HTR-8/SVneo (cell line): ENCODE measurements around the gene VSIG2.
A peak's percentile ranks its signal among the peaks of the same experiment; 100 is the strongest.
"Not testable (repeated sequence)": the region's sequence is repeated elsewhere in the genome, so short reads cannot be mapped to it uniquely, and the experiment has no call there.

Experiments used
- DNase-seq: peaks from one replicate; pipeline ENCODE4 v3.0.0; 2011; ENCODE audit warnings: low spot score, mixed read lengths; ENCODE audit not compliant: insufficient read length
- FAIRE-seq: peaks from 2 replicates; lab custom pipeline; 2011; peaks lifted over from hg19 to GRCh38; lab: Jason Lieb, UNC

VSIG2 gene, protein sequence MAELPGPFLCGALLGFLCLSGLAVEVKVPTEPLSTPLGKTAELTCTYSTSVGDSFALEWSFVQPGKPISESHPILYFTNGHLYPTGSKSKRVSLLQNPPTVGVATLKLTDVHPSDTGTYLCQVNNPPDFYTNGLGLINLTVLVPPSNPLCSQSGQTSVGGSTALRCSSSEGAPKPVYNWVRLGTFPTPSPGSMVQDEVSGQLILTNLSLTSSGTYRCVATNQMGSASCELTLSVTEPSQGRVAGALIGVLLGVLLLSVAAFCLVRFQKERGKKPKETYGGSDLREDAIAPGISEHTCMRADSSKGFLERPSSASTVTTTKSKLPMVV

DNA sequence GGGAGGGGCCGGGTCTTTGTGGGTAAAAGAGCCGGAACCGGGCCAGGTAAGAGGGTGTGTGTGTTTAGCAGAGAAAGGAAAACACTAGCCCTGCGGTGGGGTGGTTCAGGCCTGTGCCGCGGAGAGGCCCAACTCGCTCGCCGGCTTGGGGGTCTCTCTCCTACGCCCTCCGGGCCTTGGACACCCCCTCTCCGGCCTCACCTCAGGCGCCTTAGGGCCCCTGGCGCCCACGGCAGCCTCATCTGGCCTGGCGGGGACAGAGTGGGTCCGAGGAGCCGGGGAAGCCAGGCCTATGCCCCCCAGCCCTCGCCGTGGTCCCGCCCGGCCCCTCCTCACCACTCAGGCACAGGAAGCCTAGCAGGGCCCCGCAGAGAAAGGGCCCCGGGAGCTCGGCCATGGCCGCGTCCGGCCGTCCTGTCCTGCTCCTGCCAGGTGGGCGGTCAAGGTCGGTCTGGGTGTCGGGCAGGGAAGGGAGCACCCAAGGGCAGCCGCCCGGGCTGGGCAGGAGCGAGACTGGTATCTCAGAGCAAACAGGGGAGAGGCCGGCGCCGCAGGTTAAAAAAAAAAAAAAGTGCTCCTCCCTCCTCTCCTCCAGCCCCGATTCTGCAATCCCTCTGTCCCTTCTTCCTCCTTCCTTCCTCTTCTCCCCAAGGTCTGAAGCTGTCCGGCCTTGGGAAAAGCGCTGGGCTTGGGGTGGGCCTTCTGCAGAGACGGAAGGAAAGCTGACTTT lies at the start of gene VSIG2:
VSIG2 (minus strand) TSS at position 515 of the 730 bp plus-strand sequence; CDS start at position 397, 118 bp downstream.
- DNase-seq (no peak), FAIRE-seq (no peak)

DNA sequence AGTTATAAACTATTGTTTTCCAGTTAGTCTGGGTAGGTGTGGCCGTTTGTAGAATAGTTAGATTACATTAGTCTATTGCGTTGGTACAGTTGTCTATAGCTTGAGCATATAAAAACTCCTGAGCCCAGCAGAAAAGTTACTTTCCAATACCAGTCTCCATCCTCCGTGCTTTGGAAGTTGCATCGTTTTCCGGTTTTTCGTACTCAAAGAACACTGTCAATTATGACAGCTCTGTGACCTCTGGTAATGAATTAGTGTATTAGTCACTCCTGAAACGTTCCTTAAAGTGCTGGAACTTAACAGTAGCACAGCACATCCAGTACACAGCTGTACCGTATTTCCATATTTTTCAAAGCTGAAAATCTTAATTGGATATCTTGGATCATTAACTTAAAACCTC lies 49.0 kb upstream of the VSIG2 start:
- no peak for FAIRE-seq
- no peak for DNase-seq

DNA sequence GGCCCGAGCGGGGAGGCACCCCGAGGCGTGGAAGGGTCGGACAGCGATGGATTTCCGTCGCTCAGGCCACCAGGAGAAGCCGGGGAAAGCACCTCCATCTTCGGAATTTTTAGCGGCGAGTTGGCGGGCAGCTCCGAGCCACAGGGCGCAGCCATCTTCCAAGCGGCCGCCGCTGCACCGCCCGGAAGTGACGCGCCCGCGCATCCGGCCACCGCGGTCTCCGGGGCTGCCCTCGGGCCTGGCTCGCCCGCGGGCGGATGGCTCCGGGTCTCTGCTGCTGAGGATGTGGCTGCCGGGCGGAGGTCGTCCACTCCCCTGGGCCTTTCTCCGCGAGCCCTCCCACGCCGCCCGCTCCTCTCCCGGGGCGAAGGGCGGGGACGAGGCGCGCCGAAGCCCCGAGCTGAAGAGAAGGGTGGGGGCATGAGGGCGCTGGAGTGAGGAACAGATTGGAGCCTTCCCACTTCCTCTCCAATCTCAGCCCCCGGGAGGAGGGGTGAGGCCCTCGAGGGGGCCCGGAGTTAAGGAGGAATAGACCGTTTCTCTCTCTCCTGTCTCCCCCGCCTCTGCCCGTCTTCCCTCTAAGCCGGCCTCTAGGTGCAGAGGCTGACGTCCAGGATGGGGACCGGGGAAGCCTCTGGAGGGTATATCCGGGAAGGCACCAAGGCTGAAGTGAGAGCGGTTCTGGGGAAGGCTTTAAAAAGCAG lies 48.3 kb upstream of the VSIG2 start, which contains the start of gene MSANTD2:
MSANTD2 (minus strand) TSS at position 181 of the 704 bp plus-strand sequence; CDS start at position 155, 26 bp downstream.
- peak; percentile 73 for DNase-seq
- FAIRE-seq, result no peak

DNA sequence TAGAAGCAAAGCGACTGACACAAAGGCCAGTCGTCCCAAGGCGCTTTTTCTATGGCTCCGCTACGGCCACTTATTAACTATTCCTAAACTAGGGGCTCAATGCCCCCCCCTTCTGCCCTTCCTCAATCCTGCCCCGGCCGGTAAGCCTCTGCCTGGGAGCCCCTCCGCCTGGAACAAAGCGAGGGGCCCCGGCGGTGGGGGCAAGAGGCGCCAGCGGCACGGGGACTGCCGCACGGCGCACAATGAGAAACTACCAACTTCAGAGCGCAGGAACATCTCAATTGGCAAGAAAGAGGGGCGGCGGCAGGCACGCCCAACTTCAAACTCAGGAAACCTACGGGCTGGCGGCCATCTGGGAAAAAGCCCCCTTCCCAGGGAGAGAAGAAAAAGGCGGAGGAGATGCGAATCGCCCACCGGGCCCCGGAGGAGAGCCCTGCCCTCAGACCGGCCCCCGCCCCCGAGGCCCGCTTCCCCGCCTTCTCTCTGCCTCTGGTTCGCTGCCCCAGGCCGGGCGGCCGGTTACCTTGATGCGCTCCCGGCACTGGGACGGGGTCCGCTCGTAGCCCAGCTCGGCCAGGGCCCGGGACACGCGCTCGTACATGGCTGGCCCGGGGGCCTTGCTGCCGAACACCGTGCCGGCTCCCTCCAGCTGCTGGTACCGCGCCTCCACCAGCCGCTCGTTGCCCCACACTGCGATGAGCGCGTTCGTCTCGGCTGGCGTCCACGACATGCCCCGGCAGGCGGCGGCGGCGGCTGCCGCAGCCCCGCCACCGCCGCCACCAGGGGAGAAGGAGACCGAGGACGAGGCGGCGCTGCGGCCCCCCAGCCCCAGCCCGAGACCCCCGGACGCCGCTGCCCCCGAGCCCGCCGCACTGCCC lies 47.5 kb upstream of the VSIG2 start:
- DNase-seq (no peak), FAIRE-seq (no peak)

DNA sequence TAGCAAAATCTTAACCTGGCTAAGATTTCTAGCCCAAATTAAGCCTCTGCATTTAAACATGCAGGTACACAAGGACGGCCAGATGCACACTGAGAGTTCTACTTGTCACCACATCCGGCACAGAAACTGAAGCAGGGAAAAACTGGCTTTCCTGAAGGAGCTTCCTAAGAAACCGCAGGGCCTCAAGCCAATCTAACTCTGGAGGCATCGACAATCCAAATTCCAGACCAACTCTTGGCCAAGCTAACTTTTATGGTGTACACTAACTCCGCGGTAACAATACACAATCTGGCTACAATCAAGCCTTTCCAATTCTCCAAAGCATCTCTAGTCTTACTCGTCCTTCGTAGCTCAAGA lies 46.9 kb upstream of the VSIG2 start:
- FAIRE-seq, result no peak
- no peak for DNase-seq

- DNase-seq (no peak), FAIRE-seq (no peak)
Observed at GRCh38 chr11:124796312-124796711, 44.3 kb upstream of the VSIG2 start.

DNA sequence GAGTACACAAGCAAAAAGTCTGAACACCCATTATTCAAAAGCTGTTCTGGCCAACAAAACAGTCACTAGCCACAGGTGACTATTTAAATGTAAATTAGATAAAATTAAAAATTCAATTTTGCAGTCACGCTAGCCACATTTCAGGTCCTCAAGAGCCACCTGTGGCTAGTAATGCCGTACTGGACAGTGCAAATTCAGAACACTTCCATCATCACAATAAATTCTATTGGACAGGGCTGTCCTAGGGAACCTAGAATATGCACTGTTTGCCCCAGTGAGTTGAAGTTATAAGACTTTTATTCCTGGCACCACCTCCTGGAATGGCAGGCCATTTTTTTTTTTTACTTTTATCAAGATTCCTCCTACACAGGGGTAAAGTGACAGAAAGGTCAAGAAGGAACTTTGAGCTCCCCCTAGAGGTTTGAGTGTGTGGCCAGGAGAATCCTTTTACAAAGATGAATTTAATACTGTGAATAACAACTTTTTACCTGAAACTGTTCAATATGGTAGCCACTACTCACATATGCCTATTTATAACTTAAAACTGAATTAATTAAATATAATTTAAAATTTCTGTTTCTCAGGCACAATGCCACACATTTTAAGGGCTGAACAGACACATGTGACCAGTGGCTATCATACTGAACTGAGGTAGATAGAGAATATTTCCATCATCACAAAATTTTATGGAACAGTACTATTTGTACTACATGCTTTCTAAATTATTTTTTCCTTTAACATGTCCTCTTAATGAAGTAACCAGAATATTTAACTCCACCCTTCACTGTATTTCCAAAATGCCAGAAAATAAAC lies 41.6 kb upstream of the VSIG2 start:
- DNase-seq, result no peak
- FAIRE-seq, result no peak

- FAIRE-seq (no peak), DNase-seq (no peak)
Observed at GRCh38 chr11:124791626-124792341, 39.7 kb upstream of the VSIG2 start.

DNA sequence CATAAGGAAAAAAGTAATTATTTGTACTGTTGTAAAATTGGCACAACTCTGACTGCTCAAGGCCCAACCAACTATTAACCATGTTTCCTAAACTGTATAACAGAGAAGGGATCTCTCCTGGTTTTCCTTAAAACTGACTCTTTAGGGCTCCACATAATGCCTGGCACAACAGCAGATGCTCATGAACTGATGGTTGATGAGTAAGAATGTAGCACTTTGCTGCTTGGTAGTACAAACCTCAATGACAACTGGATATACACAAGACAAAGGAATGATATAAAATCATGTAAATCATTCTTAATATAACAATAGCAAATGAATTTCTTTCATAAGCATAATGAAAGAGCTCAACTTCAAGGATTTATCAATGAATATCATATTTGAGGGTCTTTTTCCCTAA lies 36.5 kb upstream of the VSIG2 start:
- DNase-seq (no peak), FAIRE-seq (no peak)

DNA sequence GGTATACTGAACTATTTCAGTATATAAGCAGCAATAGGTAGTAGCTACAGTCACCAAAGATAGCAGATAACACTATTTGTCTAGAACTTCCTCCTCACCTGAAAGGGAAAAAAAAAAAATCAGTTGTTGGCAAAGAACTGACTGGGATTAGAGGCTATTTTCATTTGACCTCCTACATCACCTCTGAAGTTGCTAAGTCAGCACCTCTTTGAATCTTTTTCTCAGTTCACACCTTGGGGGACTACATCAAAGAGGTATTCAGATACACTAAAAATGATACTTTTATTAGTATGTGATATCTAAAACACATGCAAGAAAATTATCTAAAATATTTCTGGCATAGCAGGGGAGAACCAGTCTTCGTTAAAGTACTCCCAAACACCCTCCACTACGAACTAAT lies 32.0 kb upstream of the VSIG2 start:
- DNase-seq, result no peak
- FAIRE-seq, result no peak

DNA sequence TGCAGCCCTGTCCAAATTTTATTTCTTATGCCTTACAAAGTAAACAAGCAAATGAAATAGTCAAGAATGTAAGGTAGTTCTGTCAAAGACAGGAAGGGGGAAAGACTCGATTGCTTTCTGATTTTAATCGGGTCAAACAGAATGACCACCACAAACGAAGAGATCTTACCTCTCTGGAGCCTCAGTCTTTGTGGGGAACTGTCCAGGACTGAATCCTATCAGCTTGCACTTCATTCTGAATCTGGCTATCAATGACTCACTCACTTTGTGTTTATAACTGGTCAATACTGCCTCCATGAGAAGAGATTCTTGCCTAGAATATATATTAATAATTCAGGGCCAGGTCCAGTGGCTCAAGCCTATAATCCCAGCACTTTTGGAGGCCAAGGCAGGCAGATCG lies 30.9 kb upstream of the VSIG2 start:
- FAIRE-seq (no peak), DNase-seq (no peak)

DNA sequence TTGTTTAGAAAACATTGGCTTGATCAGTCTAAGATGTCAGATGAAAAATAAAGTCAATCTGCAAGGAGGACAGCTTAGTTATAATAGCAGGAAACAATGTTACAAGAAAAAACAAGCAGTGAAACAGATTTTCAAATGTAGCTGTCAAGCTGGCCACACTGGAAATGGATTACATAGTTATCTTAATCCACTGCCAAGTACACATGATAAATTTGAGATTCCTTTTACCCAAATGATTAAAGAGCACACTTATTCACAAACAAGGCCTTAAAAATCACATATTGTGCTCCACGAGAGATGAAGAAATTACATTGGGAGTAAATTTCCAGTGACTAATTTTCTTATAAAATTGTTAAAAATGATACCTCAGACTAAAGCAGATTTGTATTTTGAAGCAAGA lies 27.5 kb upstream of the VSIG2 start:
- FAIRE-seq (no peak), DNase-seq (no peak)

DNA sequence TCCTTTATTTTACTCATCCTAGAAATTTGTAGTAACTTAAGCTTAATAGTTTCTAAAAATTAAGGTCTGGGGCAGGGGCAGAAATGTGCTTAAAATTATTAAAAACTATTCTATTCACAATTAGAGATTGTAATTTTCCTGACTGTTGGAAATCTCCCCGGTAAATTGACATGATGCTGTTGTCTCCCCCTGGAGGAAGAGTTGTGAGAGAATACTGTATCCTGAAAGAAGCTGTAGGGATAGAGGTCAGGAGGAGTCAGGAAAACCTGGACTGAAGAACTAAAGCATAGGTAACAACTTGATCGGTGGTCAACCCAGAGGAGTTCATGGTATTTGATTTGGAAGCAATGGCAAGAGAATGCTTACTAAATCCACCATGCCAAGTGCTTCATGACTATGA lies 26.2 kb upstream of the VSIG2 start:
- FAIRE-seq (no peak), DNase-seq (no peak)

GRCh38 chr11:124776865-124777645 lies 25.0 kb upstream of the VSIG2 start:
- DNase-seq (no peak), FAIRE-seq (no peak)

DNA sequence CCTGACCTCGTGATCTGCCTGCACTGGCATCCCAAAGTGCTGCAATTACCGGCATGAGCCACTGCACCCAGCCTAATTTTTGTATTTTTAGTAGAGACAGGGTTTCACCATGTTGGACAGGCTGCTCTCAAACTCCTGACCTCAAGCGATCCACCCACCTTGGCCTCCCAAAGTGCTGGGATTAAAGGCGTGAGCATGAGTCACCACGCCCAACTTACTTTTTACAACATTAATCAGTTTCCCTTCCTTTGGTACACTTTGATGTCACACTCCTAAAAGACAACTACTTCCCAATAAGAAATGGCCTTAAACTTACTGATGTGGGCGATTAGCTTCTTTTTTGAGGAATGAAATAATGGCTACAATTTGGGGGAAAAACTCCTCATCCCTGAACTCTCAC lies 18.9 kb upstream of the VSIG2 start:
- FAIRE-seq, DNase-seq: not testable (repeated sequence)

DNA sequence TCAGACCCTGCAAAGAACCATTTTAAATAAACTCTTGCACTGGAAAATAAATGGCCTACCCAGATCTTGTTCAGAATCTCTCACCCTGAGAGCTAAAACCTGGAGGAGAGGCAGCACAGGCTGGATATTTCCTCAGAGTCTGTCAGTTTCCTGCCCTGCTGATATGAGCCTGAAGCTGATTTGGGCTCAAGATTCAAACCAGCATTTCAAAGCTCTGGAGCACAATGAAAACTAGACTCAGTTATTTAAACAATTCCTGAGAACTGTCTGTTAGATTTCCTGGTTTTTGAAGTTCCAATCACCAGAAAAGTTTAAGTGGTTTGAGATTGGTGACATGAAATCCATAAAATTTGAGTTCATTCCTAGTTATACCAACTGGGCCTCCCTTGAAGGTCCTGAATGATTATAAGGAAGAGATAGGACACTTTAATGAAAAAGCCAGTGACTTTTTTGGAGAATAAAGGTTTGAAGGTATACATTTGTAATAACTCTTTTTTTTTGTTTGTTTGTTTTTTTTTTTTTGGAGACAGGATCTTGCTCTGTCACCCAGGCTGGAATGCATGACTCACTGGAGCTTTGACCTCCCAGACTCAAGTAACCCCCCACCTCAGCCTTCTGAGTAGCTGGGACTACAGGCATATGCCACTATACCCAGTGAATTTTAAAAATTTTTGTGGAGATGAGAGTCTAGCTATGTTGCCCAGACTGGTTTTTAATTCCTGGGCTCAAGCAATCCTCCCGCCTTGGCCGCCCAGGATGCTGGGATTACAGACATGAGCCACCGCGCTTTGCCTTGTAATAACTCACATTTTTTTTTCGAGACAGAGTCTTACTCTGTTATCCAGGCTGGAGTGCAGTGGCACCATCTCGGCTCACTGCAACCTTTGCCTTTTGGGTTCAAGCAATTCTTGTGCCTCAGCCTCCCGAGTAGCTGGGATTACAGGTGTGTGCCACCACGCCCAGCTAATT lies 18.0 kb upstream of the VSIG2 start:
- DNase-seq (no peak), FAIRE-seq (no peak)

DNA sequence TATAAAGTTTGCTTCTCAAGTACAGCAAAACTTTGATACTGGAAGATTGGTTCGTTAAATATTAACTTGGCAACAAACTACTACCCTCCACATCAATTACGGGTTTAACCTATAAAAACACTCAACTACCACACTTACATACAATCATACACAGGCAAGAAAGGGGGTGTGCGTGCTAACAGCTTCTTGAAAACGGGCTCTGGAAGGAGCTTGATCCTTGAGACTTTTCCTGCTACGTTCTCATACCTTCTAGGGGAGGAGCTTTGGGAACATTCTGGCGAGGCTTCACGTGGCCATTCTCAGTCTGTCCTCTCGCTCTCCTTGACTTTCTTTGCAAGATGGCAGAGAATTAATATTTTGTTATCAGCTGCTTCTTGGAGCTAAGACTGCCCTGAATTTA lies 16.9 kb upstream of the VSIG2 start:
- FAIRE-seq (no peak), DNase-seq (no peak)
